Choroid plexus epithelial cell (primary cell): ENCODE measurements around the gene POLR1H.

Source experiments
- DNase-seq: peaks from one replicate; pipeline ENCODE4 v3.0.0-alpha.2; 2010; ENCODE audit warnings: low read depth
- H3K4me3 ChIP-seq: 2 replicates; pipeline ENCODE4 v1.5.1; 2011; ENCODE audit warnings: low read depth, mild to moderate bottlenecking, control low read depth, low read length, moderate library complexity
- TF ChIP-seq, protein P1 (sequence below): conservative IDR thresholded peaks from 2 replicates; pipeline ENCODE4 v1.5.1; 2011; ENCODE audit warnings: low read depth, mild to moderate bottlenecking, control low read depth, inconsistent platforms, low read length, moderate library complexity

Gene POLR1H

DNA sequence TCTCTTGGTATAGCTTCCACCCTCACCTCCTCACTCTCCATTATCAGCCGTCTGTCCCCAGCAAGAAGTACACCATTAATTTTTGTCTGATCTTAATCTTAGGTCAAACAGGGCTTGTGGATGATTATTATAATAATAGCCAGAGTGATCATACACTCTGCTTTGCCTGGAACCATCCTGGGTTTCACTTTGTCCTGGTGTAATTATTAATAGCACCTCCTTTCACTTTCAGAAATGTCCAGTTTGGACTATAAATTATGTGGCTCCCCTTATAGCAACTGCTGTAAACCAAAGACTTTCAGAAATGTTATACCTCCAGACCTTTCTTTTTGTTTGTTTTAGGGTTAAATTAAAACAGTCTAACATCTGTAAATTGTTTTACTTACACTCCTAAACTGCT is 52.8 kb downstream of the POLR1H start:
- no peak for DNase-seq
- TF ChIP-seq, protein P1, sequence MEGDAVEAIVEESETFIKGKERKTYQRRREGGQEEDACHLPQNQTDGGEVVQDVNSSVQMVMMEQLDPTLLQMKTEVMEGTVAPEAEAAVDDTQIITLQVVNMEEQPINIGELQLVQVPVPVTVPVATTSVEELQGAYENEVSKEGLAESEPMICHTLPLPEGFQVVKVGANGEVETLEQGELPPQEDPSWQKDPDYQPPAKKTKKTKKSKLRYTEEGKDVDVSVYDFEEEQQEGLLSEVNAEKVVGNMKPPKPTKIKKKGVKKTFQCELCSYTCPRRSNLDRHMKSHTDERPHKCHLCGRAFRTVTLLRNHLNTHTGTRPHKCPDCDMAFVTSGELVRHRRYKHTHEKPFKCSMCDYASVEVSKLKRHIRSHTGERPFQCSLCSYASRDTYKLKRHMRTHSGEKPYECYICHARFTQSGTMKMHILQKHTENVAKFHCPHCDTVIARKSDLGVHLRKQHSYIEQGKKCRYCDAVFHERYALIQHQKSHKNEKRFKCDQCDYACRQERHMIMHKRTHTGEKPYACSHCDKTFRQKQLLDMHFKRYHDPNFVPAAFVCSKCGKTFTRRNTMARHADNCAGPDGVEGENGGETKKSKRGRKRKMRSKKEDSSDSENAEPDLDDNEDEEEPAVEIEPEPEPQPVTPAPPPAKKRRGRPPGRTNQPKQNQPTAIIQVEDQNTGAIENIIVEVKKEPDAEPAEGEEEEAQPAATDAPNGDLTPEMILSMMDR = no peak
- no peak overlapping the region for H3K4me3 ChIP-seq
